ENCODE data around the gene ARHGAP28.

Gene ARHGAP28

GRCh38 chr18:6730416-6731221 is 1.1 kb downstream of the ARHGAP28 start:
- Histone ChIP-seq H3K9me3 (ENCODE audit: control insufficient read depth, low read length) (no peaks in the 10 kb centered on the region), H3K9ac (no peak overlapping the region), H3K79me2 (no peaks in the 10 kb centered on the region), H3K4me2 (ENCODE audit: low read length) (no peak overlapping the region), H2AFZ (peak overlapping the region; percentile 84), H3K27me3 (ENCODE audit: control insufficient read depth, insufficient read depth, low read length) (no peaks in the 10 kb centered on the region), H3K36me3 (ENCODE audit: control insufficient read depth, insufficient read depth, low read length) (no peaks in the 10 kb centered on the region), H3K4me1 (no peaks in the 10 kb centered on the region), H3K4me3 (ENCODE audit: low read depth, low read length) (no peak overlapping the region), H3K27ac (no peak overlapping the region)
- TF ChIP-seq CTCF (IDR thresholded peaks at IDR 0.05): no peak

- H3K4me1 ChIP-seq: no peaks in the 10 kb centered on the region
- H3K27me3 ChIP-seq (ENCODE audit: control insufficient read depth, insufficient read depth, low read length): no peaks in the 10 kb centered on the region
- no peak overlapping the region for H3K4me2 ChIP-seq (ENCODE audit: low read length)
- no peaks in the 10 kb centered on the region for H3K36me3 ChIP-seq (ENCODE audit: control insufficient read depth, insufficient read depth, low read length)
- H3K4me3 ChIP-seq (ENCODE audit: low read depth, low read length): no peak overlapping the region
- no peak overlapping the region for H3K27ac ChIP-seq
- TF ChIP-seq CTCF (IDR thresholded peaks at IDR 0.05): no peak
- no peaks in the 10 kb centered on the region for H3K79me2 ChIP-seq
- no peaks in the 10 kb centered on the region for H3K9me3 ChIP-seq (ENCODE audit: control insufficient read depth, low read length)
- no peak overlapping the region for H2AFZ ChIP-seq
- no peak overlapping the region for H3K9ac ChIP-seq
These were observed 1.7 kb downstream of the ARHGAP28 start for GRCh38 chr18:6731222-6731596.

- Histone ChIP-seq H3K36me3 (ENCODE audit: control insufficient read depth, insufficient read depth, low read length) (no peaks in the 10 kb centered on the region), H3K4me2 (ENCODE audit: low read length) (no peak overlapping the region), H2AFZ (no peak overlapping the region), H3K27me3 (ENCODE audit: control insufficient read depth, insufficient read depth, low read length) (no peaks in the 10 kb centered on the region), H3K9ac (no peak overlapping the region), H3K9me3 (ENCODE audit: control insufficient read depth, low read length) (no peaks in the 10 kb centered on the region), H3K4me3 (ENCODE audit: low read depth, low read length) (no peak overlapping the region), H3K27ac (no peak overlapping the region), H3K79me2 (no peaks in the 10 kb centered on the region), H3K4me1 (no peaks in the 10 kb centered on the region)
- TF ChIP-seq CTCF (IDR thresholded peaks at IDR 0.05): no peak
These were observed 3.4 kb downstream of the ARHGAP28 start for GRCh38 chr18:6732952-6733351.

GRCh38 chr18:6733758-6734157 is 4.2 kb downstream of the ARHGAP28 start:
- Histone ChIP-seq H3K27ac (no peak overlapping the region), H3K79me2 (no peaks in the 10 kb centered on the region), H3K9me3 (ENCODE audit: control insufficient read depth, low read length) (no peaks in the 10 kb centered on the region), H3K9ac (no peak overlapping the region), H3K4me1 (no peaks in the 10 kb centered on the region), H2AFZ (no peak overlapping the region), H3K4me2 (ENCODE audit: low read length) (no peak overlapping the region), H3K4me3 (ENCODE audit: low read depth, low read length) (no peak overlapping the region), H3K36me3 (ENCODE audit: control insufficient read depth, insufficient read depth, low read length) (no peaks in the 10 kb centered on the region), H3K27me3 (ENCODE audit: control insufficient read depth, insufficient read depth, low read length) (no peaks in the 10 kb centered on the region)
- TF ChIP-seq CTCF (IDR thresholded peaks at IDR 0.05): no peak
